ENCODE results near the gene PPM1H. TPM values are rescaled to one million over a fixed set of nuclear protein-coding genes. Genes with fewer than 3 reads are reported as not detected.

PPM1H gene
- total RNA-seq, 1 donor = 0.86 TPM

DNA sequence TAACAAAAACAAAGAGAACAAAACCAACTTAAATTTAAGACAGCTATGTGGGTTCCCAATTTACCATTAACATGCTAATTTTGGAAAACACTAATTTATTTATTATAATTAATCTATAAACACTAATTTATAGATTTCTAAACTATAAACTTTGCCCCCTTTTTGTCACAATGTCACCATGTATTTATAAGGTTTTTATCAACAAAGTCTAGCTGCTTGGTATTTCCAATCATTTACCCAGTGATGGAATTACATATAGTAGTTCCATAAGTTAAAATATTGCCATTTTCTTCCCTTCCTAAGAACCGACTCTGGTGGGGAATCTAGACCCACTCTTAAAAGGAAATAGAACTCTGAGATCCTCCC is 140.7 kb downstream of the PPM1H start:
- TF ChIP-seq, protein P1, sequence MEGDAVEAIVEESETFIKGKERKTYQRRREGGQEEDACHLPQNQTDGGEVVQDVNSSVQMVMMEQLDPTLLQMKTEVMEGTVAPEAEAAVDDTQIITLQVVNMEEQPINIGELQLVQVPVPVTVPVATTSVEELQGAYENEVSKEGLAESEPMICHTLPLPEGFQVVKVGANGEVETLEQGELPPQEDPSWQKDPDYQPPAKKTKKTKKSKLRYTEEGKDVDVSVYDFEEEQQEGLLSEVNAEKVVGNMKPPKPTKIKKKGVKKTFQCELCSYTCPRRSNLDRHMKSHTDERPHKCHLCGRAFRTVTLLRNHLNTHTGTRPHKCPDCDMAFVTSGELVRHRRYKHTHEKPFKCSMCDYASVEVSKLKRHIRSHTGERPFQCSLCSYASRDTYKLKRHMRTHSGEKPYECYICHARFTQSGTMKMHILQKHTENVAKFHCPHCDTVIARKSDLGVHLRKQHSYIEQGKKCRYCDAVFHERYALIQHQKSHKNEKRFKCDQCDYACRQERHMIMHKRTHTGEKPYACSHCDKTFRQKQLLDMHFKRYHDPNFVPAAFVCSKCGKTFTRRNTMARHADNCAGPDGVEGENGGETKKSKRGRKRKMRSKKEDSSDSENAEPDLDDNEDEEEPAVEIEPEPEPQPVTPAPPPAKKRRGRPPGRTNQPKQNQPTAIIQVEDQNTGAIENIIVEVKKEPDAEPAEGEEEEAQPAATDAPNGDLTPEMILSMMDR (IDR thresholded peaks at IDR 0.05; ENCODE audit: insufficient read depth, low read depth, low read length) = no peak
- DNase-seq (ENCODE audit: low read depth) = no peak
- no peak overlapping the region for H3K4me3 ChIP-seq (ENCODE audit: low read depth, low read length)

DNA sequence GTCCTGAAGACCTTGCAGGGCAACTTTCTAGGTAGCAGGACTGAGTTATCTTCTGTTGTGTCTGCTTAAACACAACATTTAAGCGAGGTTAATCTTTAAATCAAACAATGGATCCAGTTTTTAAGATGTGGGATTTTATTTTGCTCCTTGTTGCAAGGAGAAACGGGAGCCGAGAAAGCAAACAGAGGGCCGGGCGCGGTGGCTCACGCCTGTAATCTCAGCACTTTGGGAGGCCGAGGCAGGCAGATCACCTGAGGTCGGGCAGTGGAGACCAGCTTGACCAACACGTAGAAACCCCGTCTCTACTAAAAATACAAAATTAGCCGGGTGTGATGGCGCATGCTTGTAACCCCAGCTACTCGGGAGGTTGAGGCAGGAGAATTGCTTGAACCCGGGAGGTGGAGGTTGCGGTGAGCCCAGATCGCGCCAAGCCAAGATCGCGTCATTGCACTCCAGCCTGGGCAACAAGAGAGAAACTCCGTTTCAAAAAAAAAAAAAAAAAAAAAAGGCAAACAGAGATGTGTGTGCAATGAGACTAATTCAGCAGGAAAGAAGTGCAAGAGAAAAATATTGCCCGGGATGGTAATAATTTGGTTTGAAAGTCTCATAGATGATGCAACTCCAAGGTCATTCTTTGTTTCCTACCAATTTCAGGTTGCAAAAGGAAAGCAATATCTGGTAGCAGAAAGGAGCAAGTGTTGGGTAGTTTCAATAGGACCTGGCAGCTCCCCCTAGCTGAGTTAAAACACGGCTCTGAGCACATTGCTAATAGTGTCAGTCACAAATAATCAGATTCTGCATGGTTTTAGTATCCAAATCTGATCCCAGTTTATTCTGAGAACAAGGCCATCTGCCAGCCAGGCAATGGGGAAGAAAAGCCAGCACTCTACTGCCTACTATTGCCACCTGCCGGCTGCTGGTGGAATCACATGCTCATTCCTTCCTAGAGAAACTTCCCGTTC is 141.4 kb downstream of the PPM1H start:
- TF ChIP-seq, protein P1 (IDR thresholded peaks at IDR 0.05; ENCODE audit: insufficient read depth, low read depth, low read length) = peak; percentile 92
- H3K4me3 ChIP-seq (ENCODE audit: low read depth, low read length) = no peak overlapping the region
- DNase-seq (ENCODE audit: low read depth) = peak; percentile 82

DNA sequence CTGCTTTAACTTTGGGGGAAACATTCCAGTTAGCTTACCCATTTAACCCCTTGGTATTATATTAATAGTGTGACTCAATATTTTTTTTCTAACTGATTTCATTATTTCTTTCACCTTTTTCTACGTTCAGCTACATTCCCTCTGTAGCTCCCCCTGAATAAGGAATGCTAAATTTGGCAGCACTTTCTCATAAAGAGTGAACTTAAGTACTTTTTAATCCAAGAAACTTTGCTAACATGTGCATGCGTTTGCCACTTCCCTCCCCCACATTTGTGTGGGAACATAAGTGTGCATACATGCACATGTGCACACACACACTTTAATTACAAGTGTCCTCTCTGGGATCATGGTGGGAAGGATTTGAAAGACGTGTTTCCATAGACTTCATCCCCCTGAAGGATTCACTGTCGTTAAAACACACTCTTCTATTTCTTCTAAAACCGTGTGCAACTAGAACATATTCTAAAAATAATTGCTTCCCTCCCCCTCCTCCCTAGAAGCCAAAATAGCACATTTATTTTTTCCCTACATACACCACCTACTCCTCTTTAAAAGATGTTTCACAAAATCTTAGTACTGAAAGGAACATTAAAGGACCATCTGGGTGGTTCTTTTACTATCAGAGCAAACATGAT is 142.6 kb downstream of the PPM1H start:
- no peak overlapping the region for H3K4me3 ChIP-seq (ENCODE audit: low read depth, low read length)
- DNase-seq (ENCODE audit: low read depth) = no peak
- TF ChIP-seq, protein P1 (IDR thresholded peaks at IDR 0.05; ENCODE audit: insufficient read depth, low read depth, low read length) = no peak

DNA sequence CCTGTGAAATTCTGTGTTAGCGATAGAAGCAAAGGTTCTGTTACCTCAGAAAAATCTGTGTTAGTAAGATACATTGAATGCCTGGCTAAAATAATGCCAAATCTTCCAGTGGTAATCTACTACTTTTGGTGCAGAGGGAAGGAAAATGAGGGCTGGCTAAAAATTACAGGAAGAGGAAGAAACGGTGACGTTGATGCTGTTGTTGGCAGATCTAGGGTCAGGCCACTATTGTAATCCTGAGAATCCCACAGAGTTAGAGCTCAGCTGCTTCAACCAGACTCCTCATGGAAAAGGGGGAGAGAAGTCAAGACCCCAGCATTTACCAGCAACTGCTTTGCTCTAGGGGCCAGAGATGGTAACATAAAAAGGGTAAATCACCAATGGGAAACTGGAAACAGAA is 145.1 kb downstream of the PPM1H start:
- no peak overlapping the region for H3K4me3 ChIP-seq (ENCODE audit: low read depth, low read length)
- TF ChIP-seq, protein P1 (IDR thresholded peaks at IDR 0.05; ENCODE audit: insufficient read depth, low read depth, low read length) = no peak
- no peak for DNase-seq (ENCODE audit: low read depth)

DNA sequence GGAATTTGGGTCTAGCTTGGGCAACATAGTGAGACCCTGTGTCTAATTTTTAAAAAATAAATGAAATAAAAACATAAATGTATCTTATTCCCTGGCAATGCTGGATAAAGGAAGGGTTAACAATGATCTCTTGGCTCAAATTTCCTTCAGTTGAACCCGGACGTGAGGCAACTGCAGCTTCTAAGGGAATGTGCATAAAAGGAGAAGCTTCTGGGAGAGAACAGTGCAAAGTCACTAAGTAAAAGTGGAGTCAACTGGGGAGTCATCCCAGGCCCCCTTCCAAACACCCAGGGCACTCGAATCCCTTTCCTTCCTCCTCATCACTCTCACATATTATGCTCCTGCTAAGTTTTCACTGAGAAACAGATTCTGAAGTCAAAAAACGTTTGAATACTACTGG is 147.3 kb downstream of the PPM1H start:
- DNase-seq (ENCODE audit: low read depth) = no peak
- TF ChIP-seq, protein P1 (IDR thresholded peaks at IDR 0.05; ENCODE audit: insufficient read depth, low read depth, low read length) = no peak
- H3K4me3 ChIP-seq (ENCODE audit: low read depth, low read length) = no peak overlapping the region

DNA sequence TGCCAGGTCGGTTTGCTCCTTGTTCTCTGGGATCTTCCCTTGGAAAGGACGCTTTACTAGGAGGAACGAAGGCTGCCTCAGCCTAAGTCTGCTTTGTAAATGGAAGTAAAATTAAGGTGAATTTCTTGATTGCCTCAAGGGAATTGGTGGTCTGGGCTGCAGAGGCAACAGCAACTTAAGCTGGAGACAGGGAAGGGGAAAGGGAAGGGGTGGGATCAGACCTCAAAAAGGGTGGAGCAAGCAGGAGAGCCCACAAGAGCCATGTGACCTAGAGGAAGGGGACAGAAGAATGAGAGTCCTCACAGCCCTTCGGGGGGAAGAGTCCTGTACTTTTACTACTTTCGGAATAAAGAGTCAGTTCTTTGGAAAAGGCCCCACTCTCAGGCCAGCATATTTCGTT is 147.9 kb downstream of the PPM1H start:
- no peak for DNase-seq (ENCODE audit: low read depth)
- H3K4me3 ChIP-seq (ENCODE audit: low read depth, low read length) = no peak overlapping the region
- TF ChIP-seq, protein P1 (IDR thresholded peaks at IDR 0.05; ENCODE audit: insufficient read depth, low read depth, low read length) = no peak
